HEK293T (cell line): ENCODE measurements around the gene NPBWR2.

ENCODE experiments used
- ARNT ChIP-seq: fragments of 450-650 bp; IDR thresholded peaks from 2 replicates; pipeline ENCODE4 v1.6.1; 2017; ENCODE audit warnings: mild to moderate bottlenecking
- BHLHE40 ChIP-seq: fragments of 450-650 bp; IDR thresholded peaks from 2 replicates; pipeline ENCODE4 v1.6.1; 2016; ENCODE audit warnings: mild to moderate bottlenecking, moderate library complexity, borderline replicate concordance
- CTBP1 ChIP-seq: fragments of 450-650 bp; IDR thresholded peaks from 2 replicates; pipeline ENCODE4 v1.6.1; 2016; ENCODE audit warnings: borderline replicate concordance
- ELF4 ChIP-seq: fragments of 450-650 bp; IDR thresholded peaks from 2 replicates; pipeline ENCODE4 v1.6.1; 2017; ENCODE audit warnings: antibody characterized with exemption
- FOXK2 ChIP-seq: fragments of 450-650 bp; IDR thresholded peaks from 2 replicates; pipeline ENCODE4 v1.6.1; 2016; ENCODE audit warnings: mild to moderate bottlenecking
- FOXM1 ChIP-seq: fragments of 450-650 bp; IDR thresholded peaks from 2 replicates; pipeline ENCODE4 v1.6.1; 2017; ENCODE audit warnings: mild to moderate bottlenecking, borderline replicate concordance
- HDGF ChIP-seq: fragments of 450-650 bp; IDR thresholded peaks from 2 replicates; pipeline ENCODE4 v1.6.1; 2017; ENCODE audit warnings: antibody characterized with exemption, borderline replicate concordance
- LEF1 ChIP-seq: fragments of 450-650 bp; IDR thresholded peaks from 2 replicates; pipeline ENCODE4 v1.6.1; 2017; ENCODE audit warnings: mild to moderate bottlenecking, borderline replicate concordance
- SP1 ChIP-seq: fragments of 450-650 bp; IDR thresholded peaks from 2 replicates; pipeline ENCODE4 v1.6.1; 2017
- SUZ12 ChIP-seq: fragments of 450-650 bp; IDR thresholded peaks from 2 replicates; pipeline ENCODE4 v1.6.1; 2016; ENCODE audit warnings: mild to moderate bottlenecking
- ZNF384 ChIP-seq: fragments of 450-650 bp; IDR thresholded peaks from 2 replicates; pipeline ENCODE4 v1.6.1; 2016
- TF ChIP-seq, protein P1 (sequence below): fragments of 450-650 bp; IDR thresholded peaks from 2 replicates; pipeline ENCODE4 v1.6.1; 2016

DNA sequence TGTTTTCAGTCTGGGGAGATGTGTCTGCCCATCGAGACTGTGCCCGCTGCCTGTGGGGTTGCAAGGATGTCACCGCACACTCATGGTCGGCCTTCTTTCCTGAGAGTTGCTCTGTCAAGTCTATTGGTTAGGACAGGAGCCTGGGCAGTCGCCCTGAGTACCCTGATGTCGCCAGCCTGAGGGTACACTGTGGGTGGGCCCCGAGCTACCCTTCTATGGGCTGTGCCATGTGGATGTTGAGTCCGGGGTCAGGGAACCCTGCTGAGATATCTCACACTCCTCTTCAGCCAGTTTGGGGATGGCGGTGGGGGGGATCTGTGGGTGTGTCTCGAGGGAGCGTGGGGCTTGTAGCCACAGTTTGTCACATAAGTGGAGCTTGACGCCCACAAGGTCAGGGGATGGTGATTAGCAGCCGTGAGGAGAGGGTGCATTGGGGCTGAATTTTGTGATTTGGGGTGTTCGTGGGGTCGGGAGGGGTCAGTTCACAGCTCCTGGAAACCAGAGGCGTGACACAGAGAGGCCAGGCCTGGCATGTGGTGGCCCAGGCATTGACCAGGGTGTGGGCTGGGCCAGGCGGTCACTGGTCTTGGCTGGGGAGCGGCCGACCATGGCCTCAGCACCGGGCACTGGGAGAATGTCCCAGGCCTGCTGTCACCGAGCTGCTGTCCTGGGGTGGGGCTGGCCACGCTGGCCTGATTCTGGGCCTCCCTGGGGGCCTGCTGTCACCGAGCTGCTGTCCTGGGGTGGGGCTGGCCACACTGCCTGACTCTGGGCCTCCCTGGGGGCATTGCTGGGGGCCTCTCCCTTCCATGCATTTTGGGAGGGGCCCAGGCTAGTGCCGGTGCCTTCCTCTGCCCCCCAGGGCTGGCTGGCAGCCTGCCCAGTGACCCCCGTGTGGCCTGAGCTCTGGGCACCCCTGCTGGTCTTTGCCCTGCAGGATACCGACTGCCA, 1.6 kb upstream of the NPBWR2 start:
- TF ChIP-seq SP1 (no peak), ZNF384 (no peak), LEF1 (no peak), SUZ12 (no peak), FOXM1 (no peak), ELF4 (no peak), BHLHE40 (no peak), FOXK2 (no peak), HDGF (no peak), CTBP1 (no peak), ARNT (no peak)
- TF ChIP-seq, protein P1, sequence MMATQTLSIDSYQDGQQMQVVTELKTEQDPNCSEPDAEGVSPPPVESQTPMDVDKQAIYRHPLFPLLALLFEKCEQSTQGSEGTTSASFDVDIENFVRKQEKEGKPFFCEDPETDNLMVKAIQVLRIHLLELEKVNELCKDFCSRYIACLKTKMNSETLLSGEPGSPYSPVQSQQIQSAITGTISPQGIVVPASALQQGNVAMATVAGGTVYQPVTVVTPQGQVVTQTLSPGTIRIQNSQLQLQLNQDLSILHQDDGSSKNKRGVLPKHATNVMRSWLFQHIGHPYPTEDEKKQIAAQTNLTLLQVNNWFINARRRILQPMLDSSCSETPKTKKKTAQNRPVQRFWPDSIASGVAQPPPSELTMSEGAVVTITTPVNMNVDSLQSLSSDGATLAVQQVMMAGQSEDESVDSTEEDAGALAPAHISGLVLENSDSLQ, result no peak
